HG03442 (cell line): ENCODE measurements around the gene NACC2.
"Not testable (repeated sequence)": the region's sequence is repeated elsewhere in the genome, so short reads cannot be mapped to it uniquely, and the experiment has no call there.

Experiments used
- ATAC-seq: cut with Tn5 transposase; IDR thresholded peaks from one replicate; pipeline ENCODE4 v1.9.1; 2021; ENCODE audit warnings: mild to moderate bottlenecking, moderate library complexity; ENCODE audit not compliant: unreplicated experiment

NACC2 gene

DNA sequence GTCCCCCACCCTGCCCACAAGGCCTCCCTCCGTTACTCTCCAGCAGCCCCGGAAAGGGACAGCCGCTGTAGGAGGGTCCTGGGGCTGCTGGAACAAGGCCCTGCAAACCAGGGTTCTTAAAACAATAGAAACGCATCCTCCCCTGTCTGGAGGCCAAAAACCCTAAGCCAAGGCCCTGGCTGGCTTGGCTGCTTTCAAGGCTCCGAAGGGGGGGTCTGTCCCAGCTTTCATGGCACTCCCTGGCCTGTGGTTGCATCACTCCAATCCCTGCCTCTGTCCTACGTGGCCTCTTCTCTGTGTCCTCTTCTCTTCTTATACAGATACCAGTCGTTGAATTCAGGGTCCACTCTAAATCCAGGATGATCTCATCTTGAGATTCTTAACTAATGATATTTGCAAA is 126.5 kb downstream of the NACC2 start:
- no peak for ATAC-seq

DNA sequence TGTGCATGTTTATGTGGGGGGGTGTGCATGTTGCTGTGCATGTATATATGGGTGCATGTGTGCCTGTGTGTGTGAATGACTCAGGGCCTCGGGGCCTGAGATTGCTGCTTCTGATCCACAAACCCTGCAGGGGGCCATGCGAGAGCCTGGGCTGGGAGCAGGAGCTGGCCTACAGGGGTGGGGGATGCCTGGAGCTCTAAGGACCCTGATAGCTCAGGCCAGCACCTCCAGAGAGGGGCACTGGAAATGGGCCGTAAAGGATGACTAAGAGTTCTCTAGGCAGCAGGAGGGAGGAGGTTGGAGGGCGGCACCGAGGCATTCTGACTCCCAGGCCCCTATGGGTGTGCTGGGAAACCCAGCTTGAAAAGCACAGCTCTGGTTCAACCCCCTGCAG is 127.0 kb downstream of the NACC2 start:
- ATAC-seq, result no peak

DNA sequence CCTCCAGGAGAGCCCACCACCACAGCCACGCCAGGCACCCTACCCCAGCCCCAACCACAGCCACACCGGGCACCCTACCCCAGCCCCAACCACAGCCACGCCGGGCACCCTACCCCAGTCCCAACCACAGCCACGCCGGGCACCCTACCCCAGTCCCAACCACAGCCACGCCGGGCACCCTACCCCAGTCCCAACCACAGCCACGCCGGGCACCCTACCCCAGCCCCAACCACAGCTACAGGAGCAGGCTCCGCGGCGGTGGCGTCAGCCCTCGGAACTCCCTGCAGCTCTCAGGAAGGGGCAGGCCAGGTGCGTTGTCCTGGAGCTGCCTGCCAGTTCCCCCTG is 128.2 kb downstream of the NACC2 start:
- ATAC-seq, result not testable (repeated sequence)

DNA sequence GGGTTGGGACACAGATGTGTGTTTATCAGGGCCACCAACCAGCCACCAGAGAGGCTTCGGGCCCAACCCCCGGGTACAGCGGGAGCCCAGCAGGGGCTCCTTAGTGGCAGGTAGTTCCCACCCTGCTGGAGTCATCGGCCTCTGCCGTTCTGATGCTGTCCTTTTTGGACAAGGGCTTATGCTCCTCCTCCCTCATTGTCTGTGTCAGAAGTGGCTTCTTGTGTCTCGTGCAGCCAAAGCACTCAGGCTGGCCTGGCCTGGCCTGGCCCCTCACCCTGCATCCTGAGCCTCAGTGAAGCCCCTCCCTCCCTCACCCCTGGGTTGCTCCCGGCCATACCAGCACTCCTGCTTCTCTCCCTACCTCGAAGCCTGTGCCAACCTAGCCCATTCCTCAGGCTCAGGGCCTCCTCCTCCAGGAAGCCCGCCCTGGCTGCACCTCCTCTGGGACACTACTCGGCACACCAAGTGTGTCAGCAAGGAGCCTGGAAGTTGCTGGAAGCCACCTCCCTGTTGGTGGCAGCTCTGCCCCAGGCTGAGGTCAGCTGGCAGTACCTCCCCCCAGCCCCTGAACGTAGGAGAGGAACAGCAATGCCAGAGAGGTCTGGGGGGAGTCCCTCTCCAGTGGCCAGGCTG is 129.8 kb downstream of the NACC2 start:
- no peak for ATAC-seq

DNA sequence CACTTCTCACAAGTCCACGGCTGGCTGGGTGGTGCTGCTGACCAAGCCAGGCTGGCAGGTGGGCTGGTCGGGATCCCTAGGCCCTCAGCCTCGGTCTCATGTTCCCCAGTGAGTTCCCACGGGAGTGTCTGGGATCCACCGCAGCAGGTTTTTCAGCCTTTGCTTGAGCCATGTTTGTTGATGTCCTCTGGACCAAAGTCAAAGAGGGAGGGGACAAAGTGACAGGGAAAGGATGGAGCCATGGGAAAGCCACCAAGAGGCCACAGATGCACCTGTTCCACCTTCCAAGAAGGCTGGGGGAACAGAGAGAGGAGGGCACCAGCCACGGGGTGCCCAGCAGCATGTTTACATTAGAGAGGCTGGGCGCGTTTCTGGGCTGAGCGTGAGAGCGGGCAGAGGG is 131.2 kb downstream of the NACC2 start:
- no peak for ATAC-seq

DNA sequence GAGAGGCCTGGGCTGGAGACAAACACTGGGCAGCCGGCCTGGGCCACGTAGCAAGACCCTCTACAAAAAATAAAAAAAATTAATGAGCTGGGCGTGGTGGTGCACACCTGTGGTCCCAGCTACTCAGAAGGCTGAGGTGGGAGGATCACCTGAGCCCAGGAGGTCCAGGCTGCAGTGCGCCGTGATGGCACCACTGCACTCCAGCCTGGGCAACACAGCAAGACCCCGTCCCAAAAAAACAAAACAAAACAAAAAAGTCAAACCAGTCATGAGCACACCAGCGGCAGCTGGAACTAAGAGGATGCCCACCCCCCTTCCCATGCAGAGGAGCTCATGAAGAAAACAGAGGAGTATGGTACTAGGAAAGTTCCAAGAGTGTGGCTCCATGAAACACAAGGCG is 131.8 kb downstream of the NACC2 start:
- no peak for ATAC-seq

DNA sequence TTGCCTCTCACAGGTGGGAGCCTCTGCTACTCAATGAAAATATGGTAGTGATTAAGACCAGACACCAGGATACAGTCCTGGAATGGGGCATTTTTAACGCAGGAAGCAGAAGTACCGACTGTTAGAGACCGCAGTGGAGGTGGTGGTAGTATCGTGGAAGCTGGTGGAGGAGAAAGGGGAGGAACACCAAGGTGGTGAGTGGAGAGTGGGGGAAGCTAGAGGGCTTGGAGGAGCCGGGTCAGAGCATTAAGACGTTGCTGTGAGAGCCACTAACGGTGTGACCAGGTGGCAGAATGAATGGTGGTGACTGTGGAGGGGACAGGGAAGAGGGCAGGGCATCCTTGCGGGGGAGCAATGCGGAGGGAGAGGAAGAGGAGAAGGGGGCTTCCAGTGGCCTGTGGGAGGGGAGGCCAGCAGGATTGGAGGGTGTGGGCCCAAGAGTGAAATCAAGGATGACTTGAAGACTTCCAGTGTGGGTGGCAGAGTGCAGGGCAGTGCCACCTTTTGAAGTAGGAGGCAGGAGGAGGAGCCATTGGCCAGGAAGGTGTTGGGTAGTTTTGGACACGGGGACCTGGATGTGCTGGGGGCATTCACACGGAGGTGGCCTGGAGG is 132.3 kb downstream of the NACC2 start:
- no peak for ATAC-seq

DNA sequence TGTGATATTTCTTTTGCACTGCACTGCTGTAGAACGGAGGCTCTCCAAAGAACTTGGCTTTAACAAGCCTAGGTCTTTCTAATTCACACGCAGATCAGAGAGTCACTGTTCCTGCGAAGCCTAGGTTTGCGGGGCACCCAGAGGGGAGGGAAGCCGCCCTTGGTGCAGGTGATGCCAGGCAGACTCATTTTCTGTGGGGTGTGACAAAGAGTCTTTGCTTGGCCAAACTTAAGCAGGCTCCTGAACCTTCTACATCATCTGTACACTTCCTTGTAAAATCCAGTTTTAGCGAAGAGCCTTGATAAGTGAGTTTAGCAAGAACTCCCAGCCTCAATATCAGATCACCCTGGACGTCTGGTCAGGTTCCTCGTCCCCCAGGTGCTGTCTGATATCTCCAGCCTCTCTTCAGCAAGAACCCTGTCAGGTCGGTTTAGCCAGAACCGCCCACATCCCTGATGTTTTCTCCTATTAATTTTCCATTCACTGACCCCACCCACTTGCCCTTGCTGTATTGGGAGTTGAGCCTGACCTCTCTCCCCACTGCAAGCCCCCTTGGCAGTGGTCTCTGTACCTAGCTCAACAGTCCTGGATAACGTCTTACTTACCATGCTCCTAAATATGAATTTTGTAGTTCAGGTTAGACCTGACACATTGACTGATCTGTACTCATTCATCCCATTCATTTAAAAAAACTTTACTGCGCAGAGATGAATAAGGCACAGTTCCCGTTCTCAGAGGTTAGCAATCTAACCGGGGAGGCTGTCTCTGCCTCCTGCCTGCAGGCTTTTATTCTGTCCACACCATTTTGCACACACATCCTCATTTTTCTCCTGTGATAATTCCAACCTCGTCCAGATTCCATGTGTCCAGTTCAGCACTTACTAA is 133.0 kb downstream of the NACC2 start:
- ATAC-seq, result no peak

DNA sequence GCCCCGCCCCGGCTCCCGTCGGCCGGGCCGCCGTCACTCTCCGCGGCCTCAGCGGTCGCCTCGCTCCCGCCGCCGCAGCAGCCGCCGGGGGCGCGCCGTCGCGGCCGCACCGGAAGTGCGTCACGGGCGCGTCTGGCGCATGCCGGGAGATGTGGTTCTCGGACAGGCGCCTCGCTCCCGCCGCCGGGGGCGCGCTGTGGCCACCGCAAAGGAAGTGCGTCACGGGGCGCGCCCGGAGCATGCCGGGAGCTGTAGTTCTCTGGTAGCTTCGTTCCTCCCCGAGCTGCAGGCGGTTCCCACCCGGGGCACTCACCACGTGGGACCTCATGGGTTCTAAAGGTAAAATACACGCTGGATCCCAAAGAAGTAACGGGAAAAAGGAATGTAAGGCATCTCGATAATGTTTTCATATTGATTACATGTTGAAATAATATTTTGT is 133.8 kb downstream of the NACC2 start, which contains the start of gene UBAC1:
UBAC1 (minus strand) TSS at position 97 of the 439 bp plus-strand sequence. CDS start 211 bp downstream, outside the sequence.
- peak; percentile 85 for ATAC-seq

DNA sequence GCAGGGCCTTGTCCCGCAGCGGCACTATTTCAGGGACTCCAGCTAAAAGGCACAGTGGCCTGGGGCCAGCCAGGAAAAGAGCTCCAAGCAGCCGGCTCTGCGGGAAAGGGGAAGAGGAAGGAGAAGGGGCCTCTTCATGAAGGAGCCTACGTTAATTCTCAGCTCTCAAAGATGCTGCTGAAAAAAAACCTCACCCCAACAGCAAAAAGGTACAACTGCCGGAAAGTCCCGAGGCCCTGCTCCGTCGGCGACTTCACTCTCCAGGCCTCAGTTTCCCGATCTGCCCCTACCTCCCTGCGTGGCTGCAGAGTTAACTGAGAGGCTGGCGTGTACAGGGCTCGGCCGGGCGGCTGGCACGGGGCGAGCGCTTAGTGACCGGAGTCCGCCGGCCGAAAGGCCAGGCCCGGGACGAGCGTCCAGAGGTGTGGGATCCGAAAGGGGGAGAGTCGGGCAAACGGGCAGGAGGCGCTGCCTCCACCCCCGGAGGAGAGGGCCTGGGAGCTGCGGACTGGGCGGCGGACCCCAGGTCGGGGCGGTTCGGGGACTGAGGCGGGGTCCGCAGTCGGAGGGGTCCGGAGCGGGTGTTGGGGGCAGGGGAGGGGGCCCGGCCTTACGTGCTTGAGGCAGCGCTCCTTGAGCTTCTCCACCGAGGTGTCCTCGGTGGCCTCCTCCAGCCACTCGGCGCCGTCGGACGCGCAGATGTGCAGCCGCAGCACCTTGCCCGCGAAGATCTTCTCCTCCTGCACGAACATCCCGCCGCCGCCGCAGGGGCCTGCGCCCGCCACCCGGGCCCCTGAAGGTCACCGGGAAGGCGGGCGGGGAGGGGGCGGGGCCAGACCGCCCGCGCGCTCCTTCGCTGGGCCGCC is 134.4 kb downstream of the NACC2 start:
- ATAC-seq, result peak; percentile 29

DNA sequence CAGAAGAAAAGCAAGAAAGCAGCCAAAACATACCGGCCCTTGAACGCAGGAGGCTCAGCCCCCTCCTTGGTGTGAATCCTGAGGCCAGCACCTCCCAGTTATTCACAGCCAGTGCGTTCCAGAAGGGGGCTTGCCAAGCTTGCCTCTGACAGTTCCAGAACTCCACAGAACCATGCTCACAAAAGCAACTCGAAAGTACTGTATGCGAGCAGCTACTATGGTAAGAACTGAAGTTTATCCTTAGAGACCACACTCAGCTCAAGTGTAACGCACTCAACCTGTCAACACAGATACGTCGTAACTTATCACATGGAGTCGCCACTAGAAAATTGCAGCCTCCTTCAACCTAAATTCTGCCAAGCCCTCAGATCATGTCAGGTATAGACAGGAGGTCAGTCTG is 135.3 kb downstream of the NACC2 start:
- no peak for ATAC-seq

DNA sequence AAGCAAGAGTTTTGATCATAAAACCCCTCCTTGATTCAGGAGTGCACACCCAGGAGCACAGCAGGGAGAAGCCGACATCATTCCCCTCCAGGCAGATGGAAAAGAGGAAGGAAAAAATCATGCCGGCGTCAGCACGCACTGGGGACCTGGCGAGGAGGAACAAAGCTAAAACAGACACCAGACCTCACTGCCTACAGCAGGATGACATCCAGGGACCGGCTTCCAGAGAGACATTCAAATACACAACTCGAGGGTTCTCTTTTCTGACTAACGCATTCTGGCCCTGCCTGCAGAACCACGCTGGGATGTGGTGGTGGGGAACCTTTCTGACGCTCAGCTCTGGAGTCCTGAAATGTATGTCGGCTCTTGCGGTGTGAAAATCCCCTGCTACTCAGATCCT is 136.6 kb downstream of the NACC2 start:
- no peak for ATAC-seq

DNA sequence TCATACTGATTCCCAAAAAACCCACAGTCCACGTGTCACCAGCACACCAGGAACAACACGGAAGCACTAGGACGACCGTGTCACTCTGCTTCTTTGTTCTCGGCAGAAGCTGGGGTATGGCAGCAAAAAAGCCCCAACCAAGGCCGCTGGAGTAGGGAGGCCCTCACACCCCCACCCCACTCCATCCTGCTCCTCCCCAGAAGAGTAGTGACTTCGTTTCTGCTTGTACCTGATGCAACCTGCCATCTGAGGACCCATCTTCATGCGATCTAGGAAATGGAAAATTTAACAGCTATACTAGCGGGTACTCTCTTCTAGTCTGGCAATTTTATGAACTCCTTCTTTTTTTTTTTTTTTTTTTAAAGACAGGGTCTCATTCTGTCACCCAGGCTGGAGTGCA is 137.7 kb downstream of the NACC2 start:
- ATAC-seq, result no peak

DNA sequence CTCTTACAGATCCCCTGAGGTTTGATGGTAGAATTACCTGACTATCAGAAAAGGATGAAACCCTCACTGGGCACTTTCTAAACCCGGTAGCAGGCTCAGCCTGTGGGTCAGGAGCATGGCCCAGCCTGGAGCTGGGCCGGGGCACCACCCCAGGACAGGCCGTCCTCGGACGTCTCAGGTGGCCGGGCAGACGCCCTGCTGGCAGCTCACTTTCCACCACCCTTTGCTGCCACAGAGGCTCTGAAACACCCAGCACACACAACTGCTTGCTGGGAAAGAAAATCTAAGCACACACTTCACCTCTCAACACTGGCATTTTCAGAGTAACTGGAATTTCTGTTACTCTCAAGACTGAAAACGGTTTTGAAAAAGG is 138.3 kb downstream of the NACC2 start:
- no peak for ATAC-seq
